Kidney epithelial cell (primary cell): ENCODE measurements around the gene FTH1. TPM values are rescaled to one million over a fixed set of nuclear protein-coding genes. Genes with fewer than 3 reads are reported as not detected.

Source experiments
- DNase-seq: peaks from one replicate; pipeline ENCODE4 v3.0.0-alpha.2; 2010; ENCODE audit warnings: low read depth
- H3K27me3 ChIP-seq: 2 replicates; pipeline ENCODE4 v1.6.0; 2011; ENCODE audit warnings: low read length; ENCODE audit not compliant: control insufficient read depth, insufficient read depth
- H3K36me3 ChIP-seq: 2 replicates; pipeline ENCODE4 v1.5.1; 2011; ENCODE audit warnings: low read length; ENCODE audit not compliant: control insufficient read depth, insufficient read depth
- H3K4me3 ChIP-seq: 2 replicates; pipeline ENCODE4 v1.5.1; 2011; ENCODE audit warnings: low read depth, mild to moderate bottlenecking, control low read depth, low read length
- total RNA-seq: library from RNA; depleted of rRNA; stranded (reverse); fragments of >200 nt; gene quantifications from 2 replicates; pipeline ENCODE4 v1.2.3, GENCODE V29; 2015
- TF ChIP-seq, protein P1 (sequence below): IDR thresholded peaks from 2 replicates; pipeline ENCODE4 v1.5.1; 2011; ENCODE audit warnings: mild to moderate bottlenecking, moderate library complexity, low read length, control low read depth, inconsistent platforms; ENCODE audit not compliant: insufficient read depth, poor library complexity, severe bottlenecking

Gene FTH1
- total RNA-seq, 1 donor from 2014 or later, result 2,225 TPM

DNA sequence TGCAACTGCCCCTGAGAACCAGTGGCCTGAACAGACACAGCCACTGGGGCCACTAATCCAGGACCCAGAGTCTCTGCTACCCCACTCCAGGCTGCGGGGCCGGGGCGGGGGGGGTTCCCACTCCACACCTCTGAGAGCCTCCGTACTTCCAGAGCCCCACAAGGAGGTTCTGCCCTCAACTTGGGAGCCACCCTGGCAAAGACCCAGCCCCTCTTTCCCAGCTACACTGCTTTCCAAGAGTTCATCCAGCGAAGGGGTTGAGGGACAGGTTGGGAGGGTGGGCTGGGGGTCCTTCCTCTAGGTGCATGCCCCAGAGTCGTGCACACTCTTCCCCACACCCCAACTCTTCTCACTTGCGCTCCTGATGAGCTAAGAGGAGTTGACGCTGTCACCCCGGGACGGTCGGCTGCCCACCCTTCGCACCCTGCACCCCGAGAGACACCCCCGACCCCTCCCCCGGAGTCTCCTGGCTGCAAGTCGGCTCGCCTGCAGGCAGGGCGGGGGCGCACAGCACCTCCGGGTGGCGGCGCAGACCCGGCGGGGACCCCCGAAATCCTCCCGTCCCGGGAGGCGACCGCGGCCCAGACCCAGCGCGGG is 50.6 kb downstream of the FTH1 start:
- peak overlapping the region; percentile 31 for H3K4me3 ChIP-seq
- H3K27me3 ChIP-seq, result peaks cover 37% of the 10 kb centered on the region
- H3K36me3 ChIP-seq, result no peaks in the 10 kb centered on the region

DNA sequence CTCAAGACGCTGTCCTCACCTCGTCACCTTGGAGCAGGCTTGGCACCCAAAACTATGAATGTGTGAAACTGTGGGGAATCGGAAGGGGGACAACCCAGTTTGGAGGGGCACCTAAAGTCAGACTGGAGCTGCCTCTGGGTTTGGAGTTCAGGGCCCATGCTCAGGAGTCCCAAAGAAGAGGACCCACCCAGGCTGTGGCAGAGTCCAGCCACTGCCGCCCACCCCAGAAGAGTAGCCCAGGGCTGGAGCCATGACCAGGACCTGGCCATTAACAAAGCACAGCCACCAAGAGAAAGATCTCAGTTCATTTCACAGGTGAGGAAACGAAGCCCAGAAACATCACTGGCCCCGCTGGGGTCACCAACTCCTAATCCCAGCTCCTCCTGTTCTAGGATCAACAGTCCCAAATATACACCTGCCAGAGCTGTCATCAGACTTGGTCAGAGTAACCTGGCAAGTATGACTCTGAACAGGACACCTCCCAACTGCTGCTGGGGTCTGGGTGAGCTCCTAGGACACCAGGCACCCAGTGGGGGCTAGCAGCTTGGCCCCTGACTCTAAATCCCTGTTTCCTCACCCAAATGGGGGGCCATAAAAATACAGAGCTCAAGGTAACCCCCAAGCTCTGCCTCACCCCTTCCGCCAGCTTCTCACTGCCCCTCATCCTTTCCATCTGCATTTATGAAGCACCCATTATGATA is 52.8 kb downstream of the FTH1 start:
- DNase-seq, result no peak
- Histone ChIP-seq H3K4me3 (no peak overlapping the region), H3K36me3 (no peaks in the 10 kb centered on the region), H3K27me3 (peaks cover 32% of the 10 kb centered on the region)
- TF ChIP-seq, protein P1, sequence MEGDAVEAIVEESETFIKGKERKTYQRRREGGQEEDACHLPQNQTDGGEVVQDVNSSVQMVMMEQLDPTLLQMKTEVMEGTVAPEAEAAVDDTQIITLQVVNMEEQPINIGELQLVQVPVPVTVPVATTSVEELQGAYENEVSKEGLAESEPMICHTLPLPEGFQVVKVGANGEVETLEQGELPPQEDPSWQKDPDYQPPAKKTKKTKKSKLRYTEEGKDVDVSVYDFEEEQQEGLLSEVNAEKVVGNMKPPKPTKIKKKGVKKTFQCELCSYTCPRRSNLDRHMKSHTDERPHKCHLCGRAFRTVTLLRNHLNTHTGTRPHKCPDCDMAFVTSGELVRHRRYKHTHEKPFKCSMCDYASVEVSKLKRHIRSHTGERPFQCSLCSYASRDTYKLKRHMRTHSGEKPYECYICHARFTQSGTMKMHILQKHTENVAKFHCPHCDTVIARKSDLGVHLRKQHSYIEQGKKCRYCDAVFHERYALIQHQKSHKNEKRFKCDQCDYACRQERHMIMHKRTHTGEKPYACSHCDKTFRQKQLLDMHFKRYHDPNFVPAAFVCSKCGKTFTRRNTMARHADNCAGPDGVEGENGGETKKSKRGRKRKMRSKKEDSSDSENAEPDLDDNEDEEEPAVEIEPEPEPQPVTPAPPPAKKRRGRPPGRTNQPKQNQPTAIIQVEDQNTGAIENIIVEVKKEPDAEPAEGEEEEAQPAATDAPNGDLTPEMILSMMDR, result no peak

More for the DNA sequence above, 50.6 kb downstream of the FTH1 start:
- no peak for DNase-seq
- TF ChIP-seq, protein P1, result no peak

Other genes starting within 250 kb of the FTH1 start
- gene MYRF, start 215.0 kb downstream of the FTH1 start, total RNA-seq, result 13.7 and 16.6 TPM in 2 replicates
- 75.8 and 135 TPM in 2 replicates for gene TMEM258, start 175.0 kb downstream of the FTH1 start, total RNA-seq
- 31.3 and 32.9 TPM in 2 replicates for gene FEN1, start 174.7 kb downstream of the FTH1 start, total RNA-seq
- gene FADS1, start 150.6 kb downstream of the FTH1 start, total RNA-seq, result 94.5 and 96.3 TPM in 2 replicates
- gene FADS2, start 139.3 kb downstream of the FTH1 start, total RNA-seq, result 222 and 235 TPM in 2 replicates
- gene FADS3, start 76.1 kb downstream of the FTH1 start, total RNA-seq, result 134 and 152 TPM in 2 replicates
- 5.2 and 9.9 TPM in 2 replicates for gene RAB3IL1, start 50.1 kb downstream of the FTH1 start, total RNA-seq
- 1.0 and 1.1 TPM in 2 replicates for gene BEST1, start 17.3 kb downstream of the FTH1 start, total RNA-seq
- gene INCENP, start 156.4 kb upstream of the FTH1 start, total RNA-seq, result 16.1 and 18.8 TPM in 2 replicates
- not detected in 2 replicates for gene SCGB1D1, start 222.6 kb upstream of the FTH1 start, total RNA-seq
- not detected in 2 replicates for gene SCGB2A1, start 241.0 kb upstream of the FTH1 start, total RNA-seq